Right ventricle myocardium inferior (tissue), 1 donor: ENCODE results near the gene ZBTB7C. TPM values are rescaled to one million over a fixed set of nuclear protein-coding genes. Genes with fewer than 3 reads are reported as not detected.

Experiments used
- ATAC-seq: fragments of 200-7000 bp; cut with Tn5 transposase; one replicate; pipeline ENCODE4 v1.9.1; 2020; ENCODE audit warnings: mild to moderate bottlenecking, moderate library complexity
- DNase-seq: peaks from one replicate; pipeline ENCODE4 v3.0.0; 2021; ENCODE audit errors: missing footprints
- intact Hi-C: fragments of 100-400 bp; cut with DNase I; formaldehyde crosslinking; loops from one replicate; pipeline ENCODE4 v1.11.0; 2022
- total RNA-seq: library from RNA; stranded (reverse); fragmentation: NEBNext Ultra II Directional; extraction: Animal tissue kit (Norgen Biotek cat#: 25700); gene quantifications from one replicate; pipeline ENCODE4 v1.2.1, GENCODE V29; 2021
- donor health status: DM: no; HTN: yes; CAD: no; lungs with severe emphysema.

The ZBTB7C gene
- total RNA-seq, 1 donor from 2014 or later, result 3.2 TPM

DNA sequence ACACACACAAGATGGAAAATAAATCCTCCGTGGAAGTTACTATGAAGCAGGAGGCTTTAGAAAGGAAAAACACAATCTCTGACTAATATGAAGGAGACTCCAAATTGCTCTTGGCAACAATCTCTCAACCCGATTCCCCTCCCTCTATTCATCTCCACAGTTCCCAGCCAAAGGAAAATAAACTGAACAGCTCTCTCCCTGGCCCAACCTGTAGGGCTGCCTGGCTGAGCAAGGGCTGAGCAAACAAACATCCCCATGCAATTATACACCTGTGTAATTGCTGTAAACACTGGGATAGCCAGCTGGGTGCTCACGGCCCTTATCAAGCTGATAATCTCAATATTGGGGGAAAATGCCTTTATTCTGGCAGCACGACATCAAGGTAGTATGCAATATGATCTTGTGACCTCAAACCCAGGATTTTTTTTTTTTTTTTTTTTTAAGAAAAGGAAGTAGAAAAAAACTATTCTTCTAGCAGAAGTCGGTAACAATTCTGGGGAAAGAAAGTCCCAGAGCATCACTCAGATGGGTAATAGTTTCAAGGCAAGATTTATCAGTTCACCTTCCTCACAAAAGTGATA lies 275.4 kb downstream of the ZBTB7C start:
- no peak for ATAC-seq
- no peak for DNase-seq
- intact Hi-C loops, result no loop called here

DNA sequence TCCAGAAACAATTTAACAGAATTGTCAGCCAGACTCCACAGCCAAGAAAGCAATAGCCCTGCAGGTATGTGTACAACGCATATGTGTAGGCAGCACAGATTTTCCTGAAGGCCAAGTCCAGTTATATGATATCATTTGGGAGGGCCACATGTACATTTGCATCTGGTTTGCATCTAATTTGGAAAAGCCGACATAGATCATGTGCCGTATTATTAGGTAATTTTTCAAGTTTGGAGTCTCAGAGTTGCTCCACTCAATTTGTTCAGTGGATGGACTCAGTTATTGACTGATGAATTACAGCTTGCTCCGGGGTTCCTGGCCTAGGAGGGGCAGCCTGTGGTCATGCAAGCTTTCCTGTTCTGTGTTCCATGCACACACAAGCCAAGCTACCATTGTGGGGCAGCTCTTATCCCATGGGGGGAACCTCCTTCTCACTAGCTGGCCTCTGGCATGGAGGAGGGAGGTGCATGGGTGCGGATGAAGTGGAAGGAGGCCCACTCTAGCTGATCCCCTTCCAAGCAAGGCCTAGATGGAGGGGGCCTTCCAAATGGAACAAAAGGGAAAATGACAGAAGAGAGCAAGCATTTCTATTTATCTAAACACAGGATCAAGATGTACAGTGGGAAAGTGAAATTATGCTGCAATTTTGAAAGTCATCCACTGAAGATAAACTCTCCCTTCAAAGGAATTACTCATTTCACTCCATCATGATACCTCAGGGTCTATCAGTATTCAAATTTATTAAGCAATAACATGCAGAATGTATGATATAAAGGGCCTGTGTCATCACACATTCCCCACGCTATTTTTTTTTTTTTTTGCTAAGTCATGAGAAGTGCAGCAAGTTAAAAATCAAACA lies 276.2 kb downstream of the ZBTB7C start:
- intact Hi-C loops, result no loop called here
- DNase-seq, result no peak
- no peak for ATAC-seq

DNA sequence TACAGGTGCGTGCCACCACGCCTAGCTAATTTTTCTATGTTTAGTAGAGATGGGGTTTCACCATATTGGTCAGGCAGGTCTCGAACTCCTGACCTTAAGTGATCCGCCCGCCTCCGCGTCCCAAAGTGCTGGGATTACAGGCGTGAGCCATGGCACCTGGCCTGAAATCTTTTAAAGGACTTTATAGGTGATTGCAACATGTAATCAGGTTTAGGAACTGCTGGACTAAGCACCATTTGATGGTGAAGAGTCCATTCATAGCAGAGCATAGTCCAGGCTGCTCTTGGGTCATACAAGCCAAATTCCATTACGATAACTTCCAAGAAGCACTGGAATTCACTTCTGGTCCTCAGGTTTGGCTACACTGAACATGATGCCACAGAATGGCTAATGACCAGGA lies 278.1 kb downstream of the ZBTB7C start:
- DNase-seq, result no peak
- intact Hi-C loops, result no loop called here
- ATAC-seq, result no peak

DNA sequence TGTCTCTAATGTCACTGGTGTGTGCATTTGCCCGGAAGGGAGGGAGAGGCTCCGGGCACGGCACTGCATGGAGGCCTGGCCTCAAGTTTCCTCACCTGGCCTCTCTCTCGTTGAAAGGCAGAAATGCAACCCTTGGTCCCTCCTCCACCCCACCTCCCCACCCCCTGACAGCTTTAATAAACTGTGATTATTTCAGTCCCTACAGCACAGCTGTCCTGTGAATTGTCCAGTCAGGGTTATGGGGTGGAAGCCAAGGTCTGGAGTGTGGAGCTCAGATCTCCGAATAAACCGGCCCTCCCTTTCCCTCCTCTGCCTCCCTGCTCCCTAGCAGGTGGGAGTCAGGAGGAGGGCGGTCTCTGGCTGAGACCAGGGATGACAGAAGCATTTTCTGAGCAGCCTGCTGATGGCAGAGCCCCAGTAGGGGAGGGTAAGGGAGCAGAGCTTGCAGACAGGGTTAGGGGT lies 279.5 kb downstream of the ZBTB7C start:
- no peak for ATAC-seq
- intact Hi-C loops, result no loop called here
- DNase-seq, result no peak

DNA sequence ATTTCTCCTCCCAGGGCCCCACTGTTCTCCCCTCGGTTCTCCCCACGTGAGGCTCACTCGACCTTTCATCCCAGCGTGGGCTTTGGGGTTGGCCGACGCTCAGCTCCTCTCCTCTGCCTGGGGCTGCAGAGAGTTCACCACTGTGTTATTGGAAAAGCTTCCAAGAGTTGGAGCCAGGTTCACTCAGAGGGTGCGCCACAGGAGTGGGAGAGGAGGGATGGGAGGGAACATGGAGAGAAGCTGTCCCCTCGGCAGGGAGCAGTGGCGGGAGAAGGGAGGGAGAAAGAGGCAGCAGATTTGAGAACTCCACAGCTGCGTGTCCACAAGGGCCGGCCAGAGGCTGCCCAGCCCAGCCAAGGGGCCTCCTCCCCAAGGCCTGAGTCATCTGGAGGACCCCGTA lies 281.6 kb downstream of the ZBTB7C start:
- intact Hi-C loops, result no loop called here
- ATAC-seq, result no peak
- no peak for DNase-seq

DNA sequence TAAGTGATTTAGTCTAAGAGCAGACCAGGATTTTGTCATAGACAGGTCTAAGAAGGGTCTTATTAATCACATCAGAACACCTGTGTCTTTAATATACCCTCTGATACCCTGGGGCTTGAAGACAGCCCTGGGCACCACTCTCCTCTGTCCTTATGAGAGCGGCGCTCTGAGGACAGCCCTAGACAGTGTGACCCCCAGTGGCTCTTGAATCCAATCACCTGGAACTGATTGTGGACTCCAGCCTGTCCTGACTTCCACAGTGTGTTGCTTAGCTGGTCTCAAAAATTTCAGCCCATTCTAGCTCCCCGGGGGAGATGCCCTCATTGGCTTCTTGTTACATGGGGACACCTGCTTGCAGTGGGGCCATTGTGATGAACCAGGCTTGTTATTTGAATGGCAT lies 282.9 kb downstream of the ZBTB7C start:
- intact Hi-C loops, result no loop called here
- ATAC-seq (no peak), DNase-seq (no peak)

DNA sequence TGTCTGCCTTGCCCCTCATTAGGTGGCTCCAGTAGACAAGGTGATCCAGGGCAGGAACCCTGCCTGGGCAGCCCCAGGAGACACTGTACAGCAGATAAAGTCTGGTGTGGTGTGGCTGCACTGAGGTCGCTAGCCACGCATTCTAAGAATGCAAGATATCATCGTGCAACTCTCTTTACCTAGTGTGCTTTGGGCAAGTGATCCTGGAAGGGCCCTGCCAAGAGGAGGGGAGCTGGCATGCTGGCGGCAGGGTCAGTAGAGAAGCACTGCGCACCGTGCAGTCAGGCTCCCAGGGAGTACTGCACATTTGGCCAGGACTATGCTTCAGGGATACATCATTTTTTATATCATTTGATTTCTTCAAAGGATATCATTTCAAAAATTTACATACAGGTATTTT lies 283.5 kb downstream of the ZBTB7C start:
- ATAC-seq (peak; percentile 30), DNase-seq (no peak)
- intact Hi-C loops, result no loop called here

DNA sequence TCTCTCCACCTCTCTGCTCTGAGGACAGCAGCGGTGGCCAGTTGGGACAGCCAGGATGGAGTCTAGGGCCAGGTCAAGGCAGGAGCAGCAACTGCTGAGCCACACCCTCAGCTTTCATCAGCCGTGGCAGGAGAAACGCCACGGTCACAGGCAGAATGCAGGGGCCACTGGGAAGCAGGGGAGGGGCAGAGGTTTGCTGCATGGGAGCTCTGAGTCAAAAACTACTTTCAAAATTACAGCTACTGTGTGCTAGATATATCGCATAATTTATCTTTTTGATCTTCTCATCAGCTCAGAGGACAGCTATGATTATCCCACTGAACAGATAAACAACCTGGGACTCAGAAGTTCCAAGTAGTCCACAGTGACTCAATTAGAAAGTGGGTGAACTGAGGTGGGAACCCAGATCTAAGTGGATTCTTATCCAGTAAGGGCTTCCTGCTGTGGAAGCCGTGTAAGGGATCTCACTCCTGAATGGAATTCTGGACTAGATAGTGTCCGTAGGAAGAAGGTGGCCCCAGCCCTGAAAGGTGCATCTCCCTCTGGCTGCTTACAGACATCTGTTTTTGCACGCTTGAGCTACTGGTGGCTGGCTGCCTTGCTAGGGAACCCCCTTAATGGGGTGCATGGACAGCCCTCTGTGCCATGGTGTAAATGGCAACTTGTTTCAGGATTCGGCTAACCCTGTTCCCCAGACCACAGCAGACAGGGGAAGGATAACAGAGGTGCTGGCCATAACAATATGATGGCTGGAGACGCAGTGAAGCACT lies 284.1 kb downstream of the ZBTB7C start:
- intact Hi-C loops, result no loop called here
- DNase-seq (no peak), ATAC-seq (no peak)

DNA sequence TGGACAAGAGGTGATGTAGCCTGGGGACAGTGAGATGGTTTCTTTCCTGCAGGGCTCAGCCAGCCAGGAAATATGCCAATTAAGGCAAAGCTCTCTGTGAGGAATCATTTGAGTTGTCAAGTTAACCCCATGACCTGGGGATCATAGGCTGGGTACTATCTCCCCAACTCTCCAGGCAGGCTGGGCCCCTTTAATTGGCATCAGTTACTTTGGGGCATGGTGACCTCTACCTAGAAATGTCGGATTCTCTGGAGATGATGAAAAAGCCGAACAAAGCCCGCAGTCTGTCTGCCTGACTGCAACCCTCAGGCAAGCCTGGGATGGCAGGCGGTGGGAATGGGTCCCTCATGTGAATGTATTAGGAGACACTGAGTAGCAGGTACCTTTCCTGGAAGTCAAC lies 285.2 kb downstream of the ZBTB7C start:
- DNase-seq (no peak), ATAC-seq (no peak)
- intact Hi-C loops, result no loop called here

DNA sequence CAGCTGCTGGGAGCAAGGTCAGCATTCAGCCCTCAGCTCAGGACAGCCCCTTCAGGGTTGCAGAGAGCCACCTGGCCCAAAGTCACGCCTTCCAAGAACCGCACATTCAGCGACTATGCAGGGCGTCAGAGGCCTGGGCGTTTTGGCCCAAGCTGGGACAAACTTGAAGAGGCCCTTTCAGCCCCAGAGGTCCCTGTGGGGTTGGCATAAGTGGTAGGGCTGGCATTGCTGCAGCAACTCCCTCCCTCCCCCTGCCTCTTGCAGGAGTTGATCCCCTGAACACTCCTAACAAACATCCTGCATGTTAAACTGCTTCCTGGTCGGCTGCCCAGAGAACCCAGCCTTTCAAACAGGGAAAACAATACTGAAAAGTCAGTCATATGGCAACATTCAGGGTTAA lies 285.9 kb downstream of the ZBTB7C start:
- no peak for ATAC-seq
- intact Hi-C loops, result no loop called here
- DNase-seq, result no peak

DNA sequence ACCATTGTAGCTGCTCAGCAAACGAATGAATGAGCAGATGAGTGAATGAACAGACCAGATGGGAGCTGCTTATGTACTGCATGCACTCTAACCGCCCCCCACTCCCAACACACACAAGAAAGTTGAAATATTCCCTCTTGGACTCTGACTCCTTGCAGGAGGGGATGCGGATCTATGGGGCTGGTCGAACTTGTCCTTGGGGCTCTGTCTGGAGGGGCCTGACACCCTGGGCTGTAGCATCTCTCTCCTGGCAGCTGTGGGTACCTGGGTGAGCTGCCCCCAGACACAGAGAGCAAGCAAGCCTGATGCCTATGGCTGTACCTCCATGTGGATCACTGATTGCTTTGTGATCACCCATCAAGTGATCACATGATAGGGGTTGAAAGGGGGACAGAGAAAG lies 286.4 kb downstream of the ZBTB7C start:
- intact Hi-C loops, result no loop called here
- DNase-seq, result no peak
- ATAC-seq, result no peak

DNA sequence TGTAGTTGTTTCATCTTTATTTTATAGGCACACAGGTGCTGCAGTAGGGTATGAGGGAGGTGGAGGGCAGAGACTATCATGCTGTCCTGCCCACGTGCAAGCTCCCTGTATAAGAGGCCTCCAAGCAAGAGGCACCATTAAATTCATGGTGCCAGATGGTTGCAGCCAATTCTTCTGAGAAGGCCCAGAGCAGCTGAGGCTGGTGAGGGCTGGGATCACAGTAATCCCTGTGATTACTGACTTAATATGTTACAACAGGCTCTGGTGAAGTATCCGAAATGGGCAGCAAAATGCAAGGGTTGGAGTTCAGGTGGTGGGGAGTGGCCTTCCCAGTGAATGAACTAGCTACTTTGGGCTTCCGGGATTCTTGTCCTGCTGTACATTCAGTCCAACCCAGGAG lies 286.8 kb downstream of the ZBTB7C start:
- intact Hi-C loops, result no loop called here
- DNase-seq, result no peak
- no peak for ATAC-seq

DNA sequence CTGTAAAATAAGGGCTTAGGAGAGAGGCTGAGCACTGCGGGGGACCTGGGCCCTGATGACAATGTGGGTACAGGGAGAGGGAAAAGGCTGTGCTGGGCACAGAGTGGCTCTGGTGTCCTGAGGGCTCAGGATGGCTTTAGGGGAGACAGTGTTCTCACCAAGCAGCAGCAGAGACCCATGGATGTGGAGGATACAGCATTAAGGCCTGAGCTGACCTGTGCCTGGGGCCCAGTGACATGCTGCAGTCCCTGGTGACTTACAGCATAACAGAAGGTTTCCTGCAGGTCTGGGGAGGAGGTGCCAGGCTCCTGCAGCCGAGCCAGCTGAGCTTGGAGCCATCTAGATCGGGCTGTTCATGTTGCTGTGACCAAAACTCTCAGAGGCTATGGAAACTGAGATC lies 287.4 kb downstream of the ZBTB7C start:
- intact Hi-C loops, result no loop called here
- DNase-seq (no peak), ATAC-seq (no peak)

DNA sequence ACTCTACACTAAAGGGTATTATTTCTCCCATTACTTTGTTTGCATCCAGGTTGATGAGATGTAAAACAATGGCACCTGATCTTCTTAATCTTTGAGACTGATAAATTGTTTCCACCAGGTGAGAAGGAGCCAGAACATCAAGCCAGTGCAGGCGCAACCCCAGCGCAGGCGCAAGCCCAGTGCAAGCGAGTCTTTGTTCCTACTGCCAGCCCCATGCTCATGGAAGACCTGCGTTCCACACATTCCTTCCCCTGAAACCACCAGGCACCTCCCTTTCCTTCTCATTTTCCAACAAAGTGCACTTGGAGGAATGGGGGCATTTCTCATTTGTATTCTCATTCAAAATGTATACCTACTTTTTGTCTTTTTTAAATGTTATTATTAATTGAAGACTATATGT lies 290.0 kb downstream of the ZBTB7C start:
- intact Hi-C loops, result no loop called here
- no peak for DNase-seq
- no peak for ATAC-seq

DNA sequence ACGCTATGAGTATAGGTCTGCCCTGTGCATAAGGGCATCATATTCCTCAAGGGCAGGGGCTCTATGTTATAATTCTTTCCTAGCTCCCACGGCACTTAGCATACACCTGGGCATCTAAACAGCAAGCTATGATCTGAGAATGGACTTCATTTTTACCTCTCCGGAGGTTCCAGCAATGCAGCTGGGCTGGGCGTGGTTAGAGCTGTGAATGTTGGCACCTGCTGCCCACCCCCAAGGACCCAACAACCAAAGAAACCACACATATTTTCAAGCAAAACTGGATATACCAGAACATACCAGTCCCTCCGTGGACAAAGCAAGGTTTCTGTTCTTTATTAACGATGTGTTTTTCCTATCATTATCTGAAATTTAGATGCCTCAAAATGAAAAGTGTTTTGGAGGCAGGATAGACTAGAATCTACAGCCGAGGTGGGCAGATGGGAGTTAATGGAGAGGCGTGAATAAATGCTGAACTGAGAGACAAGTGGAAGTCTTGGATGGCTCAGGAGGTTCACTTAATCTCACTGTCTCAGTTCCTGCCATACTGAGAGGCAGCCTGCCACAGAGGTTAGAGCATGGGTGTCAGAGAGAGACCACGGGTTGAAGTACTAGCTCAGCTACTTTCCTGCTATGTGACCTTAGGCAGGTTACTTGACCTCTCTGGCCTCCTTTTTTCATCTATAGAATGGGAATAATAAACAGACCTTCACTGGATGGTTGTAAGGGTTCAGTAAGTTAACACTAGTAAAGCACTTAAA lies 292.1 kb downstream of the ZBTB7C start:
- DNase-seq (no peak), ATAC-seq (no peak)
- intact Hi-C loops, result no loop called here

DNA sequence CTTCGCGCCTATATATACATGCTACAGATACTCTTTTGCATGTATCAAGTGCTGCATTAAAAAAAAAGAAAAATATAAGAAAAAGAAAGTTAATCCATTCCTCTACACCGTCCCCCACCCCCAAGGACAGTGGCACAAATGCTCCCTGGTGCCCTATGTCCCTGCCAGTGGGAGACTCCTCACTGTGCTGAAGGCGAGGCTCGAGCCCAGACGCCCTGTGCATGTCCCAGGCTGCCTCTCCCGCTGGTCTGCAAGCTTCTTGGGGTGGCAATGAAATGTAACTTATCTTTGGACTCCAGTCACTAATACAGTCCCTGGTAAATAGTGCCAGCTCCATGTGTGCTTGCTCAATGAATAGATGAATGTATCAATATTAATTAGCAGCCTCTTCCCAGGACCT lies 293.2 kb downstream of the ZBTB7C start:
- intact Hi-C loops, result no loop called here
- ATAC-seq (no peak), DNase-seq (no peak)

DNA sequence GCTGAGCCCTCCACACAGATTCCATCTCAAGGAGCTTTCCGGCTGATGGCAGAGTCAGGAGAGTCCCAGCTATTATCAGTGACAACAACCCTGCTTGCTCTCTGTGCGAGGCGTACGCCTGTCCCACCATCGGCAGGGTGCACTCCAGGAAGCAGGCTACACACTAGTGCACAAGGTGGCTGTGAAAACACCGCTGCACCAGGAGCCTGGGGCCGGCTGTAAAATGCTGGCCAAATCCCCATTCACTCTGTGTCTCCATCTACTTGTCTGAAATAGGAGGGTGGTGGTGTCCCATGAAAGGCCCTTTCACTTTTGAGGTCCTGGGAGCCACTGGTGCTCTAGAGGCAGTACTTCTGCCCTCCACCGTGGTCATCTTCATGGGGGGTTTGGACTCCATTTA lies 295.5 kb downstream of the ZBTB7C start:
- intact Hi-C loops, result no loop called here

DNA sequence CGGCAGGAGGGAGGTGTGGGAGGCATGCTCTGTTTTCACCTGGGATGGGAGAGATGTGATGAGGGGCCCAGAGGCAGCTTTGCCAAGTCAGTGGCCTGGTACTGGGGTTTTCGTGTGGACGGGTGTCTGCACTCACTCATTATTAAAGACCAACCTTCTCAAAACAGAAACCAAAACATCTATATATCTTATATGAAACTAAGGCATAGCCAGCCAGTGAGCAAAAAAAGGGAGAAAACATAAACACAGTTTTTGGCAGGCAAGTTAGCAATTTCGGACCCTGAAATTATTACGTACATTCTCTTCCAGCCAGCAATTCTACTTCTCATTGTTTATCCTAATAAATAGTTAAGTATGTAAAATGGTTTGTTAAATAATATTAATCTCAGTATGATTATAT lies 297.6 kb downstream of the ZBTB7C start:
- no peak for ATAC-seq
- DNase-seq, result no peak
- intact Hi-C loops, result no loop called here

More for the DNA sequence above, 295.5 kb downstream of the ZBTB7C start:
- no peak for ATAC-seq
- no peak for DNase-seq

DNA sequence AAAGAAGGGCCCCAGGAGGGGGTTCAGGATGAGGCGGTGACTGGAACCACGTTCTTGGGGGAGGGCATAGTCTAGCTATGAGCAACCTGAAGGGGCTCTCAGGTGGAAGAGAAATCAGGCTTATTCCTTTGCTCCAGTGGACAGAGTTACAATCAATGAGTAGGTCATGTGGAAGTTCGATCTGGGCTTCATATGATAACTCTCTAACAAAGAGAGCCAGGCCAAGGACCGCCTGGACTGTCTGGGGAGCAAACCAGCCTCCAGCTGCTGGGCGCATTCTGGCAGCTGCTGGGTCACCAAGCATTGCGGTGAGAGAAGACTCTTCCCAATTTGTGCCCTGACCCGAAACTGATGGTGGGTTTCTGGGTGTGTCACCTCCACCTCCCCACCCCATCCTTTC lies 298.4 kb downstream of the ZBTB7C start:
- DNase-seq (no peak), ATAC-seq (no peak)
- intact Hi-C loops, result no loop called here
